Activated gamma-delta T cell (primary cell): ENCODE data around the gene JAKMIP1.

Experiments
- DNase-seq: peaks from one replicate; lab custom pipeline; 2025; lab: John Stamatoyannopoulos, UW

The JAKMIP1 gene

DNA sequence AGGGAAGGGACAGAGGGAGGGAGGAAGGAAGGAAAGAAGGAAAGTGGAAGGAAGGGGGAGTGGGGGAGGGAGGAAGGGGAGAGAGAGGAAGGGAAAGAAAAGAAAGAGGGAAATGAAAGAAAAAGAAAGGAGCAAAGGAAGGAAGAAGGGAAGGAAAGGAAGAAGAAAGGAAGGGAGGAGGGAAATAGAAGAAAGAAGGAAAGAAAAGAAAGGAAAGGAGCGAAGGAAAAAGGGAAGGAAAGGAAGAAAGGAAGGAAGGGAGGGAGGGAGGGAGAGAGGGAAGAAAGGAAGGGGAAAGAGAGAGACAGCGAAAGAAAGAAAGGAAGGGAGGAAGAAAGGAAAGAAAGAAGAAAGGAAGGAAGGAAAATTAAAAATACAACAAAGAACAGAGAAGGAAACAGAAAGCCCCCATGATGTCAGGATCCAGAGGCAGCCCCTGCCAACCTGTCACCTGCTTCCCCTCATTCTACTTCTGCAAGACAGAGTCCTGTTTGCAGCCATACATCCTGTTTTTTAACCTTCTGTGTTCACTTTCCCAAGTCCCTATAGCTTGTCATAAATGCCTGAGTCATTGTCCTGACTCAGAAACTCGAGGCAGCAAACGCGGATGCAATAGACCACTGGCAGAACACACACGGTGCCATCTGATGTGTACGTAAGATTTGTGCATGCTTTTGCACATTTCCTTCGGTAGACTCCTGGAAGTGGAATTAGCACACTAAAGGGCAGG, 105.2 kb downstream of the JAKMIP1 start:
- DNase-seq = no peak

GRCh38 chr4:6093671-6094070, 106.7 kb downstream of the JAKMIP1 start:
- DNase-seq = no peak

DNA sequence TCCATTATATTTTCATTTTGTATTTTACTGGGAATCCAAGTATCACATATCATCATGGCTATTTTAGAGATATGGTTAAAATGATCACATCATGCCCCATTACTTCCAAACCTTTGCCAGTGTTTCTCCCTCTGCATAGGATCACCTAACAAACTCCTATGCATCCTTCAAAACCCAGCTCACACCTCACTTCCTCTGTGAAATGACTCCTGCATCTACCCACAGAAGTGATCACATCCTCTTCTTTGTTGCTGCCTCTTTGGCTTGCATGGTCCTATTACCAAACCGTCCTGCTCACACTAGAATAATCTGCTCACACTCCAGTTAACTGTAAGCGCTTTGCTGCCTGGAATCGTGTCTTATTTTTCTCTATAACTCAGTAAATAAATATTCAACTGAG, 107.4 kb downstream of the JAKMIP1 start:
- DNase-seq = no peak

- DNase-seq = no peak
These were observed 108.2 kb downstream of the JAKMIP1 start for GRCh38 chr4:6092131-6092530.

- no peak for DNase-seq
These were observed 109.4 kb downstream of the JAKMIP1 start for GRCh38 chr4:6090931-6091330.

DNA sequence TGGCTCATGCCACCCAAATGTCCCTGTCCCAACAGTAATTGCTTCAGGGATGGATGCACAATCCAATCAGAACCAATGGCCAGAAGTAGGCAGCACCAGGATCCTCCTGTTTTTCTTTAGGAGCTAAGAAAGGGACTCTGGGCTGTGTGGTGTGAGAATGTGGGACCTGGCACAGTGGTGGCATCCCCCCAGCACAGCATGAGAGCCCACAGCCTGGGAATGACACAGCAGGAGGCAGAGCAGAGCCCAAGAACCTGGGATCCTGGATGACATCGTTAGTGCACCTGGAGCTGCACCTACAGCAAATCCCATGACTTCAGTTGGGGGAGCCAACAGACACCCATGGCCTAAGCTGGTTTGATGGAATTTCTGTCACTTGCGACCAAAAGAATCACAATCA, 111.4 kb downstream of the JAKMIP1 start:
- no peak for DNase-seq

GRCh38 chr4:6087669-6088341, 112.5 kb downstream of the JAKMIP1 start:
- no peak for DNase-seq

GRCh38 chr4:6086846-6087245, 113.5 kb downstream of the JAKMIP1 start:
- no peak for DNase-seq

DNA sequence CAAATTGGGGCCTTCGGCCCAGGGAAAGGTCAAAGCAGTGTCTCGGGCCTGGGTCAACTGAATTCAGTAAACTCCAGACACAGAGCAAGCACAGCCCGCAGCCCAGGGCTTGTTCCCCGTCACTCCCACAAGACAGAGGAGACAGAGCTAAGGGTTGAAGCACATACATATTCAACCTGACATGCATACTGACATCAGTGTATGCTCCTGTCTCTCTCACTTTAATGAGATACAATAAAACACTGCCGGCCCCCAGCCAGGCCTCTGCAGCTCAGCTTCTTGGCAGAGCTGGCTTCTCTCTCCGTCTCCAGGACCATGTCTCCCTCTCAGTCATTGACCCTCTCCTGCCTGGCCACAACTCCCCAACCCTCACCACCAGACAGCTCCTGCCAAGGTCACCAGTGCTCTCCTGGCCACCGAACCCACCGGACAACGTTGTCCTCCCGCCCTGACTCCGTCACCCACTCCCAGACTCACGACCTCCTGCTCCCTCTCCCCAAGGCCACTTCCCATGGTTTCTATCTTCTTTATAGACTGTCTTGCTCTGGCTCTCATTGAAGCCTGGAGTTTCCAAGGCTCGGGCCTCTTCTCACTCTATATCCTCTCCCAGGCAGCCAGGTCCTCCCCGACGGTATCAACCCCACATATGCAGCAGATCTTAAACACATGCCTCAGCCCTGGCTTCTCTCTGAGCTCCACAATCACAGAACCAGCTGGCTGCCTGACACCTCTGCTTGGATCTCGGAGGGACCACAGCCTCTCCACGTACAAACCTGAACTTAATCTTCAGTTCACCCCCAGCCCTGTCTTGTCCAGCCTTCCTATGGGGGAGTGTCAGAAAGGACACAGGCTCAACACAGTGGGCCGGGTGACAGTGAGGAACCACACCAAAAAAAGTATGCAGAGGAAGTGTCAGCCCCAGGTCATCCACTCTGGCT, 114.4 kb downstream of the JAKMIP1 start:
- no peak for DNase-seq

DNA sequence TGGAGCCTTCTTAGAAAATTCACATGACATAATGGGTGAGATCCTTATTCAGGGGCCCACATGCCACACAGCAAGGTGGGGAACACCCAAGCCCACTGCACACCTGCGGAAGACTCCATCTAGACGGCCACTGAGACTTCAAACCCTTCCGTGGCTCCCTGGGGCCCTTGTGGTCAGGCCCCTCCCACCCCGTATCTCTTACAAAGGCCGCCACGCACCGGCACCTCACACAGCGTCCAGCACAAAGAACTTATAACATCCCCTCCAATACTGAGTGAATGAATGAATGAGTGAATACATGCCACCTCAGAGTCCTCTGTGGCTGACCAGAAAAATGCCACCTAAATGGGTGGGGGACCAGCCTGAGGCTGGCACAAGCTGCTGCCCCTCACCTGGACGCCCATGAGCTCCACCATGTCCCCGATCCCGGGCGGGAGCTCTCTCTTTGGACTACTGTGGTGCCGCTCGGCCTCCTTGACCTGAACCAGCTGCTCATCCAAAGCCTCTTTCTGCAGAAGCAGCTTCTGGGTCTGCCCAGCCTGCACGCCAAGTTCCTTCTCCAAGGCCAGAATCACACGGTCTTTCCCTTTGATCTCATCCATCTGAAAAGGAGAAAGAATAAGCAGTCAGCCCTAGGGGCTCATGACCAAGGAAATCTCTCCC, 115.2 kb downstream of the JAKMIP1 start:
- DNase-seq = no peak

DNA sequence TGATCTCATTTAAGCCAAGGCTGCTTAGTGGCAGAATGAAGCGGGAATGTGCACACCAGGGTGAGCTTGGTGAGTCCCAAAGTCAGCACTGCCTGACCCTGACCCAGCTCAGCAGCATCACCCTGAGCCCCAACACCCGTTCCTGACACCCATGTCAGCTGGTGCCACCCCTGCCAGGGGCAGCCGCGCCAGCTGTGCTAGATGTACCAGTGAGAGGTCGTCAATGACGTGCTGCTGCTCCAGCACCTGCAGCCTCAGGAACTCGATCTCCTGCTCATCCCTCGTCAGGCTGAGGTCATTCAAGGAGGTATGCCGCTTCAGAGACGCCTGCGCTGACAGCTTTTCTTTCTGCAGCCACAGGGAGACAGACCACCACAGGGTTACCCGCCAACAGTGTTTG, 120.4 kb downstream of the JAKMIP1 start:
- DNase-seq = no peak

- no peak for DNase-seq
These were observed 121.8 kb downstream of the JAKMIP1 start for GRCh38 chr4:6078560-6078959.

GRCh38 chr4:6076391-6076790, 124.0 kb downstream of the JAKMIP1 start:
- DNase-seq = no peak

DNA sequence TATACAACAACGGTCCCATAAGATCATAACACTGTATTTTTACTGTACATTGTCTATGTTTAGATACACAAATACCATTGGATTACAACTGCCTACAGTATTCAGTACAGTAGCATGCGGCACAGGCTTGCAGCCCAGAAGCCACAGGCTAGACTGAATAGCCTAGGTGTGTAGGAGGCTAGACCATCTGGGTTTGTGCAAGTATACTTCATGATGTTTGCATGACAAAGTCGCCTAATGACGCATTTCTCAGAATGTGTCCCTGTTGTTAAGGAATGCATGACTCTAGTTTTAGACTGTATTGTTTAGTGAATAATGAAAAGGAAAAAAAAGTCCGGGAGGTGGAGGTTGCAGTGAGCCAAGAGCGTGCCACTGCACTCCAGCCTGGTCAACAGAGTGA, 125.6 kb downstream of the JAKMIP1 start:
- no peak for DNase-seq

DNA sequence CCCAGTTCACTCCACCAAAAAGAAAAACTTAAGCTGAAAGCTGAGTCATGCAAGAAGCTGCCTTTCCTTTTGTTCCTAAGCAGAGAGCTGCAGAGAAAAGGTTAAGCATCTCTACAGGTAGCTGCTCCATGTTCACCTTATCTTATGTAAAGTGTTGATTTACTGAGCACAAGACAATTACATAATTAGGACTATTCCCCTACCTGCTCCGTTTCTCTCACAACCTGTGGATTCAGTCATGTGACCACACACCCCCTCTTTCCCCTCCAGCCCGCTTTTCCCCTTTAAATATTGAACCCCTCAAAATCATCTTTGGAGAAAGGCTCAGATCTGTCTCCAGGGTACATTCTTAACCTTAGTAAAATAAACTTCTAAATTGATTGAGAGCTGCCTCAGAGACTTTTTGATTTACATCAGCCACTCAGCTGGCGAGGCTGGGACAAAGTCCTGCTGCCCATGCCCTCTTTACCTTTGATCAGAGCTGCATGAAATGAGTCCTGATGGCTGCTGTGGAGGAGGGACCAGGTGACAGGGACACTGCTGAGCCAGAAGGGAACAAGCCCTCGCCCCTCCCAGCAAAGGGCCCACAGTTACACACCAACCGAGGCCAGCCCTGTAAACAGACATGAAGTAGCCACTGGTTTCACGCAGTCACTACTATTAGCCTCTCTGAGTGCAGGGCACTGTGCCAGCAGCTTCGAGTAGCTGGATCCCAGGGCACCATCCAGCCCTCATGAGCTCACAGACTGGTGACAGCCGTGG, 128.2 kb downstream of the JAKMIP1 start:
- DNase-seq = no peak

GRCh38 chr4:6071191-6071958, 129.0 kb downstream of the JAKMIP1 start:
- DNase-seq = no peak

DNA sequence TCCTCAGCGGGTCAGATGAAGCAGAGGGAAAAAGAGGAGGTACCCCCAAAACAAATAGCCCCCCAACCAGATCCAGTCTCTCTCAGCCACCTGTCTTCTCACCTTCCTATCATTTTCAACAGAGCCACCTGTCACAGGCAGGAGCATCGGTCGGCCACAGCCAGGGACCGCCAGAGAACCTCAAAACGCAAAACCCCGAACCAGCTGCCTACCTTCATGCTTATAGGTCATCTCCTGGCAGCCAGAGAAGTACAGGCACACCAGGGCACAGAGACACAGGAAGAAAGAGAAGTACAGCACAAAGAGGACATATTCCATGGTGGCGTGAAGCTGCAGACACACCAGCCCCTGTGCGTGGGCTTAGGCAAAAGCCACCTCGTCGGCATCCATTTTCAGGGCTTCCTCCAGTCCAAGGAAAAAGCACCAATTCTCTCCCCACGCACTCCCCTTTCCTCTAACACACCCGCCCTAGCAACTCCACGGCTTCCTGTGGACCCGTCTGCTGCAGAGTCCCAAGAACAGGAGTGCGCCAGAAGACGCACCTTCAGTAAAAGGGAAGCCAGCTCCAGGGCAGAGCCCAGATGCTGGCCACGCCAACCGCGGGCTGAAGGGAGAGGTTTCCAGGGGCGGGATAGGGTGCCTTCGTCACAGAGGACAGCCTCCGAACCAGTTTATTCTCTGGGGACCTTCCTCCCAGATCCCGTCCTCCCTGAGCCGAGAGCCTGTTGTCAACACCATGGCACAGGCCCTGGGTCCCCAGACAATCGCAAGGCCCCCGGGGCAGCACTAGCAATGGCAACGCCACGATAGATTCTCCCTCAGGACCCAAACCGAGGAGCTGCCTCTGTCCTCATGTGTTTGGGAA, 130.3 kb downstream of the JAKMIP1 start:
- DNase-seq = no peak

DNA sequence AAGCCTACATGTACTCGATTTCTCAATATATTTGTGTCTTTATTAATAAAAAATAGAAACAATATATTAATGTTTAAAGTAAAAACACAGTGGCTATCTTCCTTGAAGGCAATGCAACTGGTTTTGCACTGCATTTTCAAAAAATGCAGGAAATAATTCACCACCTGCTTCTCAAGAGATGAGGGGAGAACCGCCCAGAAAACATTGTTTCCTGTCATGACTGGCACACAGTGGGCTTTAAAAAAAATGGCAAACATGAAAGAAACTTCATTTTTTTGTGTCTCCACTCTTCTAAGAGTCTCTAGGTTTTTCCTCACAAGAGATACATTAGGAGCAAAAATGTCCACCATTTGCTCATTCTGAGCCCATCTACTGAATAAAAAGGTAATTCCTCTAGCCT, 131.4 kb downstream of the JAKMIP1 start:
- no peak for DNase-seq

DNA sequence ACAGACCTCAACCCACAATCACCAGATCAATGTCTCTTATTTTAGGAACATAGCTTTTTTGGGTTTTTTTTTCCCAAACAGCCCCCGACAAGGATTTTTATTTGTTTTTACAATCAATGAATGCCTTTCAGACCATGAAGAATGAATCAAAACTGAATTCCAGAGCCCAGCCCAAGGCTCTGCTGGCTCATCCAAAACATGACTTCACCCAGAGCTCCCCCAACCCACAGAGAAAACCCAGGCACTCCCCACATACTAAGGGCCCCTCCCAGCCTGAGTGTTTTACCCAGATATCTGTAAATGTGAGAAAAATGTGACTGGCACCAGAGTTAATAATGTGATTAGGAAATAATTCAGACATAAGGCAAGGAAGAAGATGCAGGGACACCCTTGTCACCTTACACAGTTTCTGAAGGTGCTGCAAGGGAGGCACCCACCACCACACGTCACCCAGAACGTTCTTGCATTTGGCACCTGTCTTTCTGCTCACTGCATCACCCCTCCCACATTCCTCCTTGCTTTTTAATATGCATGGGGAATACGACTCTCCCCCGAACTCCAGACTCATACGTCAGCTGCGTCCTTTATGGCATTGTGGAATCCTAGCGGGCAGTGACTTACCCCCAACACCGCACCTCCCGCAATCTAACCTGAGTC, 134.3 kb downstream of the JAKMIP1 start:
- DNase-seq = no peak
